GM06990 (cell line): Measurements from ENCODE around the gene OPCML.

ENCODE experiments used
- DNase-seq: peaks from one replicate; pipeline ENCODE4 v3.0.0-alpha.2; 2011; ENCODE audit not compliant: insufficient read length; ENCODE audit errors: extremely low read depth
- H3K27me3 ChIP-seq: replicated peaks from 2 replicates; pipeline ENCODE4 v1.6.0; 2011; ENCODE audit warnings: low read length; ENCODE audit not compliant: control insufficient read depth, insufficient read depth
- H3K36me3 ChIP-seq: 2 replicates; pipeline ENCODE4 v1.5.1; 2011; ENCODE audit warnings: low read length; ENCODE audit not compliant: control insufficient read depth, insufficient read depth
- H3K4me3 ChIP-seq: replicated peaks from 2 replicates; pipeline ENCODE4 v1.5.1; 2011; ENCODE audit warnings: low read depth, mild to moderate bottlenecking, control low read depth, low read length
- TF ChIP-seq, protein P1 (sequence below): IDR thresholded peaks from 2 replicates; pipeline ENCODE4 v1.5.1; 2011; ENCODE audit warnings: low read length, control low read depth, mild to moderate bottlenecking, inconsistent platforms; ENCODE audit not compliant: insufficient read depth, poor library complexity, severe bottlenecking

OPCML gene

DNA sequence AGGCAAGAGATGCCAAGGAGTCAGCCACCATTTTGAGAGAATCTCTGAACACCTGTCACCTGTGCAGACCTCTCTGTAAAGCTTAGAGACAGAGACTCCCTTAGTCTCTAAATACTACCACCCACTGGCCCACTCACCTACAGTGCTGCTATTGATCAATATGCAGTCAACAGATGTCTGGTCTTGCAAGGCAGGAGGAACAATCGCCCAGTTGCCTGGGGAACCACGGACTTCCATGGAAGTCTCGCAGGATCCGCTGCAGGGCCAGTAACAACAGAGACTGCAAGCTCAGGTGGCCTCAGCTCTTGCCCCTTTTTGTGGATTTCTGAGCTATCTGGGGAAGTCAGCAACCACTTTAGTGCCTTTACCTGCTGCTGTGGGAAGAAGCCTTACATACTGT is 195.1 kb downstream of the OPCML start:
- no peak for DNase-seq
- Histone ChIP-seq H3K4me3 (no peak overlapping the region), H3K27me3 (no peaks in the 10 kb centered on the region), H3K36me3 (no peaks in the 10 kb centered on the region)
- TF ChIP-seq, protein P1, sequence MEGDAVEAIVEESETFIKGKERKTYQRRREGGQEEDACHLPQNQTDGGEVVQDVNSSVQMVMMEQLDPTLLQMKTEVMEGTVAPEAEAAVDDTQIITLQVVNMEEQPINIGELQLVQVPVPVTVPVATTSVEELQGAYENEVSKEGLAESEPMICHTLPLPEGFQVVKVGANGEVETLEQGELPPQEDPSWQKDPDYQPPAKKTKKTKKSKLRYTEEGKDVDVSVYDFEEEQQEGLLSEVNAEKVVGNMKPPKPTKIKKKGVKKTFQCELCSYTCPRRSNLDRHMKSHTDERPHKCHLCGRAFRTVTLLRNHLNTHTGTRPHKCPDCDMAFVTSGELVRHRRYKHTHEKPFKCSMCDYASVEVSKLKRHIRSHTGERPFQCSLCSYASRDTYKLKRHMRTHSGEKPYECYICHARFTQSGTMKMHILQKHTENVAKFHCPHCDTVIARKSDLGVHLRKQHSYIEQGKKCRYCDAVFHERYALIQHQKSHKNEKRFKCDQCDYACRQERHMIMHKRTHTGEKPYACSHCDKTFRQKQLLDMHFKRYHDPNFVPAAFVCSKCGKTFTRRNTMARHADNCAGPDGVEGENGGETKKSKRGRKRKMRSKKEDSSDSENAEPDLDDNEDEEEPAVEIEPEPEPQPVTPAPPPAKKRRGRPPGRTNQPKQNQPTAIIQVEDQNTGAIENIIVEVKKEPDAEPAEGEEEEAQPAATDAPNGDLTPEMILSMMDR = no peak

DNA sequence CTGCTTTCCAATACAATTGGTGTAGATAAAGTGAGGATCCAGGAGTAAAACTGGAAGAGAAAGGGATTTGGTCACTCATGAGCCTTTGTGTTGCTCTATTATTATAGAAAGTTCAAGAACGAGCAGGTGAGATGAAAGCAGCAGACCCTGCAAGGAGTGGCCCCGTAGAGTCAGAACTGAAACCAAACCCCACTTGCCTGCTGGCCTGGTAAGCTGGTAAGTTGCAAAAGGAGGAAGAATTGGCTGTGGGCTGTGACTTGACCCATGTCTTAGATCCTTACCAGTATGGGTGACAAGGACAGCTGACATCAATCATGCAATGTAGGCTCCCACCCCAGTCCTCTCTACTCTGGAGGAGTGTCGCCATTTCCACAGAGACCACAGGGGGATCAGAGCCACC is 201.3 kb downstream of the OPCML start:
- Histone ChIP-seq H3K27me3 (no peaks in the 10 kb centered on the region), H3K36me3 (no peaks in the 10 kb centered on the region), H3K4me3 (no peak overlapping the region)
- DNase-seq = no peak
- TF ChIP-seq, protein P1 = no peak

DNA sequence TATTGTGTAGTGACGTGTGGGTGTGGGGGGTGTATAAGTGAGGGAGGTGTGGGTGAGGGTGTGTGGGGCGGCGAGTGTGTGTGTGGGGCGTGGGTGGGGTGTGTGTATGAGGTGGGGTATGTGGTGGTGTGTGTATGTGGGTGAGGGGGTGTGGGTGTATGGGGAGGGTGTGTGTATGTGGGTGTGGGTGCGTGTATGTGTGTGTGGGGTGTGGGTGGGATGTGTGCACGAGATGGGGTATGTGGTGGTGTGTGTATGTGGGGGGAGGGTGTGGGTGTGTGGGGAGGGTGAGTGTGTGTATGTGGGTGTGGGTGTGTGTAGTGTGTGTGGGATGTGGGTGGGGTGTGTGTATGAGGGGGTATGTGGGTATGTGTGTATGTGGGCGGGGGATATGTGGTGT is 205.5 kb downstream of the OPCML start:
- DNase-seq = no peak
- no peaks in the 10 kb centered on the region for H3K27me3 ChIP-seq
- TF ChIP-seq, protein P1 = no peak
- no peak overlapping the region for H3K4me3 ChIP-seq
- H3K36me3 ChIP-seq = no peaks in the 10 kb centered on the region

DNA sequence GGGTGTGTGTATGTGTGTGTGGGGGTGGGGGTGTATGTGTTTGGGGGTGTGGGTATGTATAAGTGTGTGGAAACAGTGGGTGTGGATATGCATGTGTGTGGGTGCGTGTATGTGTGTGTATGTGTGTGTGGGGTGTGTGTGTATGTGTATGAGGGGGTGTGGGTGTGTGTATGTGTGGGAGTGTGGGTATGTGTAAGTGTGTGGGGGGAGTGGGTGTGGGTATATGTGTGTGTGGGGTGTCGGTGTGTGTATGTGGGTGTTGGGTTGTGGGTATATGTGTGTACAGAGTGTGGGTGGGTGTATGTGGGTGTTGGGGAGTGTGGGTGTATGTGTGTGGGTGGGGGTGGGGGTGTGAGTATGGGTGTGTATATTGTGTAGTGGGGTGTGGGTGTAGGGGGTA is 206.0 kb downstream of the OPCML start:
- no peak for DNase-seq
- TF ChIP-seq, protein P1 = no peak
- Histone ChIP-seq H3K27me3 (no peaks in the 10 kb centered on the region; the same call in 1 of the 2 replicates), H3K4me3 (no peak overlapping the region), H3K36me3 (no peaks in the 10 kb centered on the region)

DNA sequence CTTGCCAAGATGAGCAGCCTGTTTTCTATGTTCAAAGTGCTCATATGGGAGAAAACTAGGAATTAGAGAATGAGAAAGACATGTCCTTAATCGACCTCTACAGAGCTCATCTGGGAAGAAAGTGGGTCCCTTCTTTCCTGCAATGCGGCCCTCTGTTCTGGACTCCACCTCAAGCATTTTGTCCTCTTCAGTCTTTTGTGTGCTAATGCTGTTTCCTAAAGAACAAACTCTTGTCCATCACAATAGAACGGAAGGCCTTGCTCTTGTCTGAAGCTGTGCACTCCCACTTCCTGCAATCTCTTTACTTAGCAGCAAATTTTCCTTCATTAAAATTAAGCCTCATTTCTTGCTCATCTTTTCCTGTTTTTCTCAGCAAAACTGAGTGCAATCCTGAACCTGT is 206.6 kb downstream of the OPCML start:
- Histone ChIP-seq H3K4me3 (no peak overlapping the region), H3K27me3 (no peaks in the 10 kb centered on the region; the same call in 1 of the 2 replicates), H3K36me3 (no peaks in the 10 kb centered on the region)
- DNase-seq = no peak
- TF ChIP-seq, protein P1 = no peak

DNA sequence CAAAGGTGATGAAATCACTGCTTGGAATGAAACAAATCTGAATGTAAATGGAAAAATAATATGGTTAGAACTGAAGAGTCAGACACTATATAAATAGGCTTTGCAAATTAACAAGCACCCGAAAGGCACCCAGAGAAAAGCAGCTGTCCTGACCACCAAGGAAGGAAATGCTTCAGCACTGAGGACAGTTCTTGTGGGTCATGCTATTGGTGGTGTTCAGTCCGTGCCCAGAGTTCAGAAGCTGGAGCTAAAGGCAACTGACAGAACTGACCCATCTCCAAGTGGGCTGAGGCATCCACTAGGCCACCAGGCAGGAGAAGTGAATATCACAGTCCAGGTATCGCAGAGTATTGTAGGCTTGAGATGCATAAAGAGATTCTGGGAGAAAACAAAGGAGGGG is 208.9 kb downstream of the OPCML start:
- H3K4me3 ChIP-seq = no peak overlapping the region
- TF ChIP-seq, protein P1 = no peak
- DNase-seq = no peak
- H3K27me3 ChIP-seq = no peaks in the 10 kb centered on the region; the same call in 1 of the 2 replicates
- no peaks in the 10 kb centered on the region for H3K36me3 ChIP-seq
